ENCODE results near the gene TMC2. TPM values are rescaled to one million over a fixed set of nuclear protein-coding genes. Genes with fewer than 3 reads are reported as not detected.

Gene TMC2
- total and polyA plus RNA-seq, 10 donors: 0.07 to 1.2 (median 0.13) TPM; not detected in 2

DNA sequence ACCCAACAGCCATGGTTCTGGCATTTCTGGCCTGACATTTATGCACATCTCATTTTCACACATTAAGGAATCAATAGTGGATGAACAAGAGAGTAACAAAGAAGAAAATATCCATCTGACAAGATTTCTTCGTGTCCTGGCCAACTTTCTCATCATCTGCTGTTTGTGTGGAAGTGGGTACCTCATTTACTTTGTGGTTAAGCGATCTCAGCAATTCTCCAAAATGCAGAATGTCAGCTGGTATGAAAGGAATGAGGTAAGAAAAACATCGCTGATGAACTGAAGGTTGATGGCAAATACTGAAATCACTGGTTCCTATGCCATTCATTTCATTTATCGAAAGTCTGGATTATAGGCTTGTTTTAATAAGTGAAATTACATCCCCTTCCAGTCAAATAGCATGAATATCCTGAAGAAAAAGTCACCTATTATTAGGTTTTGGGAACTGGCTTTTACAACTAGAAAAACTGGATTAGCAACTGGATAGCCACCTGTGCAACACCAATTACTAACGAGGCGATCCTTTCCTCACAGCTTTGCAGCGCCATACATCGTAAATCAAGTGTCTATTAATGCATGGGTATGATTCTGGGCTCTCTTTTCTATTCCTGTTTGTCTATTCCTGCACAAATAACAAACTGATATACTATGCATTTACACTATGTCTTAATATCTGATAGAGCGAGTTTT, 65.8 kb downstream of the TMC2 start:
- intact Hi-C loops (cut with DNase I; ENCODE audit: low total_unique reads): no loop called here
- TF ChIP-seq POLR2AphosphoS5 (IDR thresholded peaks at IDR 0.05) (no peak), POLR2A (IDR thresholded peaks at IDR 0.05) (no peak)
- TF ChIP-seq, protein P1, sequence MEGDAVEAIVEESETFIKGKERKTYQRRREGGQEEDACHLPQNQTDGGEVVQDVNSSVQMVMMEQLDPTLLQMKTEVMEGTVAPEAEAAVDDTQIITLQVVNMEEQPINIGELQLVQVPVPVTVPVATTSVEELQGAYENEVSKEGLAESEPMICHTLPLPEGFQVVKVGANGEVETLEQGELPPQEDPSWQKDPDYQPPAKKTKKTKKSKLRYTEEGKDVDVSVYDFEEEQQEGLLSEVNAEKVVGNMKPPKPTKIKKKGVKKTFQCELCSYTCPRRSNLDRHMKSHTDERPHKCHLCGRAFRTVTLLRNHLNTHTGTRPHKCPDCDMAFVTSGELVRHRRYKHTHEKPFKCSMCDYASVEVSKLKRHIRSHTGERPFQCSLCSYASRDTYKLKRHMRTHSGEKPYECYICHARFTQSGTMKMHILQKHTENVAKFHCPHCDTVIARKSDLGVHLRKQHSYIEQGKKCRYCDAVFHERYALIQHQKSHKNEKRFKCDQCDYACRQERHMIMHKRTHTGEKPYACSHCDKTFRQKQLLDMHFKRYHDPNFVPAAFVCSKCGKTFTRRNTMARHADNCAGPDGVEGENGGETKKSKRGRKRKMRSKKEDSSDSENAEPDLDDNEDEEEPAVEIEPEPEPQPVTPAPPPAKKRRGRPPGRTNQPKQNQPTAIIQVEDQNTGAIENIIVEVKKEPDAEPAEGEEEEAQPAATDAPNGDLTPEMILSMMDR (IDR thresholded peaks at IDR 0.05 in 8 of 11, conservative IDR thresholded peaks at IDR 0.05 in 3 of 11): no peak
- H3K36me3 ChIP-seq: no peaks in the 10 kb centered on the region
- no peak overlapping the region for H3K27ac ChIP-seq
- peaks cover 0 to 29% (median 21%) of the 10 kb centered on the region in 8 donors for H3K9me3 ChIP-seq
- no peak overlapping the region for H3K4me3 ChIP-seq
- WGBS, 5 donors: 87 to 89% (median 87%) methylated on average over 9 of the region's 9 CpGs
- H3K4me1 ChIP-seq: no peaks in the 10 kb centered on the region
- no peak for DNase-seq
- peaks cover 0 to 3% (median 0%) of the 10 kb centered on the region in 7 donors for H3K27me3 ChIP-seq (replicated peaks in 1 of 7)

DNA sequence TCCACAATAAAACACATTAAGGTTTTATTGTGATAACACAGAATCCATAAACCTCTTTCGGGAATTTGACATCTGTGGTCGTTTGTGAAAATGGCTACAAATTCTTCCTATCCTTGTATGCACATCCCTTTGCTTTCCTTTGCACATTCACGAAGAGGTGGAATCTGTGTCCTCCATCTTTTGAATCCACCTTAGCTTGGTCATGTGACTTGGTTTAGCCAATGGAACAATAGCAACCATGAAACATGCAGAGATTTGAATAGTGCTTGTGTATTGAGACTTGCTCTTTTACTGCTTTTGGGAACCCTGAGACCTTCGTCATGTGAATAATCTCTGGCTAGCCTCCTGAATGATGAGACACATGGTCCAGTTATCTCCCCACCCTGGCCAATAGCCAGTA, 66.4 kb downstream of the TMC2 start:
- intact Hi-C loops (cut with DNase I; ENCODE audit: low total_unique reads): no loop called here
- no peak overlapping the region for H3K27ac ChIP-seq
- no peak for DNase-seq
- no peaks in the 10 kb centered on the region for H3K27me3 ChIP-seq (replicated peaks in 1 of 7)
- 84 to 89% (median 88%) methylated on average over 4 of the region's 4 CpGs for WGBS, 5 donors
- TF ChIP-seq, protein P1 (IDR thresholded peaks at IDR 0.05 in 8 of 11, conservative IDR thresholded peaks at IDR 0.05 in 3 of 11): no peak
- TF ChIP-seq POLR2AphosphoS5 (IDR thresholded peaks at IDR 0.05) (no peak), POLR2A (IDR thresholded peaks at IDR 0.05) (no peak)
- peaks cover 0 to 34% (median 26%) of the 10 kb centered on the region in 8 donors for H3K9me3 ChIP-seq
- H3K4me1 ChIP-seq: no peaks in the 10 kb centered on the region
- H3K4me3 ChIP-seq: no peak overlapping the region
- H3K36me3 ChIP-seq: no peaks in the 10 kb centered on the region

DNA sequence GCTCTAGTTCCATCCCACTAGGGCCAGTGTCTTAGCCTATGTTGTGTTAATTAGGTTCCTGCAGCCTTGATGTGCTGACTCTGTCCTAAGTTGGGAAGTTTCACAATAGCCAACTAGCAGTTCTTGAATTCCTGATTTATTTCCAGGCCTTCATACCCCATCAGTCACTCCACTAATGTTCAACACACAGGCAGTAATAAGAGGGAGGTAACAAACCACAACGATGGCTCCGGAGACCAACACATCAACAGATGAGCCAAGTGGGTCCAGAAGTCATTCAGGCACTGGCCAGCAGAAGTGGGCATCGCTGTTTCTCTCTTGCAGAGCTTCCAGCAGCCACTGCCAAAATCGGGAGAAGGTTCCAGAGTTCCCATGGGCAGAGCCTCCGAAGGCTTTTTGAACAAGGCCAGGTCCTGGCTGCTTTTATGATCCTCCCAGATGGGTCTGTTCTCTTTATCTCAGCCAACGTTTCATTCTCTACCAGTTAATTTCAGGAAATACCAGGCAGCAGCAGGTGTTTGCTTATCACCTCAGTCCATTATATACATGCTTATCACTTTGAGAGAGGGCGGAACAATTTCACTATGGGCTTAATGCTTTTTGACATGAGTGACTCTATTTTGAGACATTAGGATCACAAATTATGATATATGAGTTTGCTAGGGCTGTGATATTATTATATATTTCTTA, 67.6 kb downstream of the TMC2 start:
- intact Hi-C loops (cut with DNase I; ENCODE audit: low total_unique reads): no loop called here
- Histone ChIP-seq H3K27me3 (replicated peaks in 1 of 7) (no peaks in the 10 kb centered on the region), H3K9me3 (peaks cover 0 to 40% (median 27%) of the 10 kb centered on the region in 8 donors), H3K27ac (no peak overlapping the region), H3K36me3 (no peaks in the 10 kb centered on the region), H3K4me1 (no peaks in the 10 kb centered on the region), H3K4me3 (no peak overlapping the region)
- WGBS, 5 donors: 76 to 84% (median 80%) methylated on average over 7 of the region's 7 CpGs
- TF ChIP-seq POLR2A (IDR thresholded peaks at IDR 0.05) (no peak), POLR2AphosphoS5 (IDR thresholded peaks at IDR 0.05) (no peak)
- TF ChIP-seq, protein P1 (IDR thresholded peaks at IDR 0.05 in 8 of 11, conservative IDR thresholded peaks at IDR 0.05 in 3 of 11): no peak
- no peak for DNase-seq

DNA sequence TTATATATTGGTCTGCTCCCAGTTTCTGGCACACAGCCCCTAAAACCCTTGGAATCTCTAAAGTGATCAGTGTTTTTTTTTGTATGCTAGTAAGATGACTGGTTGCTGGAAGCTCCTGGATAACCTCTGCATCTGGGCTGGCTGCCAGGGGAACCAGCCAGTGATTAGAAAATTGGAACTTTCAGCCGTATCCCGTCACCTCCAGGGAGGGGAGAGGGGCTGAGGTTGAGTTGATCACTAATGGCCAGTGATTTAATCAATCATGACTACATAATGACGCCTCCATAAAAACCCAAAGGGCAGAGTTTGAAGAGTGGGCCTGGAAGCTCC, 68.1 kb downstream of the TMC2 start:
- intact Hi-C loops (cut with DNase I; ENCODE audit: low total_unique reads): no loop called here
- DNase-seq: no peak
- WGBS, 5 donors: 65 to 79% (median 76%) methylated on average over 3 of the region's 3 CpGs
- TF ChIP-seq POLR2AphosphoS5 (IDR thresholded peaks at IDR 0.05) (no peak), POLR2A (IDR thresholded peaks at IDR 0.05) (no peak)
- TF ChIP-seq, protein P1 (IDR thresholded peaks at IDR 0.05 in 8 of 11, conservative IDR thresholded peaks at IDR 0.05 in 3 of 11): no peak
- no peaks in the 10 kb centered on the region for H3K4me1 ChIP-seq
- H3K27me3 ChIP-seq (replicated peaks in 1 of 7): no peaks in the 10 kb centered on the region
- H3K36me3 ChIP-seq: no peaks in the 10 kb centered on the region
- no peak overlapping the region for H3K4me3 ChIP-seq
- no peak overlapping the region for H3K27ac ChIP-seq
- peaks cover 0 to 40% (median 27%) of the 10 kb centered on the region in 8 donors for H3K9me3 ChIP-seq

All from spleen (tissue), 11 donors.